SK-N-MC (cell line): ENCODE results near the gene CHRNA1.

Source experiments
- DNase-seq: peaks from one replicate; pipeline ENCODE4 v3.0.0-alpha.2; 2011; ENCODE audit warnings: low read depth, low spot score
- H3K27ac ChIP-seq: fragments of 200-600 bp; sonication (generic); 2 replicates; pipeline ENCODE4 v1.5.1; 2016; ENCODE audit warnings: mixed run types
- H3K36me3 ChIP-seq: fragments of 200-600 bp; sonication (generic); 2 replicates; pipeline ENCODE4 v1.6.1; 2017; ENCODE audit warnings: antibody characterized with exemption, low read length, mixed read lengths; ENCODE audit not compliant: insufficient read depth
- H3K4me3 ChIP-seq: fragments of 200-600 bp; sonication (generic); 2 replicates; pipeline ENCODE4 v1.5.1; 2016
- H3K9ac ChIP-seq: fragments of 200-600 bp; sonication (generic); 2 replicates; pipeline ENCODE4 v1.8.0; 2017; ENCODE audit warnings: mixed run types, mixed read lengths; ENCODE audit not compliant: insufficient read length
- H3K9me3 ChIP-seq: fragments of 200-600 bp; sonication (generic); 2 replicates; pipeline ENCODE4 v1.6.1; 2017; ENCODE audit warnings: low read depth, mild to moderate bottlenecking, antibody characterized with exemption, low read length, moderate library complexity, mixed read lengths
- EZH2 ChIP-seq: fragments of 200-600 bp; sonication (generic); IDR thresholded peaks from one replicate; pipeline ENCODE4 v1.6.1; 2017; ENCODE audit warnings: antibody characterized with exemption
- FOXP2 ChIP-seq: optimal IDR thresholded peaks from 2 replicates; pipeline ENCODE3; 2011; ENCODE audit warnings: mild to moderate bottlenecking, moderate library complexity; ENCODE audit not compliant: insufficient read depth; ENCODE audit errors: extremely low read length, control extremely low read depth
- POLR2AphosphoS5 ChIP-seq: IDR thresholded peaks from 2 replicates; pipeline ENCODE4 v1.6.1; 2012; ENCODE audit warnings: mild to moderate bottlenecking, low read depth, low read length, borderline replicate concordance

The CHRNA1 gene

GRCh38 chr2:174771631-174772471 is 7.6 kb upstream of the CHRNA1 start:
- DNase-seq, result no peak

DNA sequence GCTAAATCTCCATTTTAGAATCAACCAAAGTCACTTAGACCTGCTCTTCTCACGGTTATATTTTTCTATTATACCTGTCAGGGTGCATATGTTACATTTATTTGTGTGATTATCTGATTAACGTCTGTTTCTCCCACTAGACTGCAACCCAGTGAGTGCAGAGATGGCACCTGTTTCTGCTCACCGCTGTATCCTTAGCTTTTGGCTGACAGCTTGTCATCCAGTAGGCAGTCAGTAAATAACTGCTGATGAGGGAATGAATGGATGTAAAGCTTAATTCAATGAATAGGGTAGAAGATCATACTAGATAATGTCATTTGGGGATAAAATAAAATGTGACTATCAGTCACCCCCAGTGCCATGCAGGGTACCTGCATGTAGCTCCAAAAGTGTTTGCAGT is 6.9 kb upstream of the CHRNA1 start:
- DNase-seq, result no peak
- no peak overlapping the region for H3K9ac ChIP-seq
- no peak overlapping the region for H3K4me3 ChIP-seq
- no peak for TF ChIP-seq EZH2
- no peak overlapping the region for H3K27ac ChIP-seq
- no peaks in the 10 kb centered on the region for H3K36me3 ChIP-seq
- H3K9me3 ChIP-seq, result no peaks in the 10 kb centered on the region

More at GRCh38 chr2:174771631-174772471, 7.6 kb upstream of the CHRNA1 start:
- Histone ChIP-seq H3K36me3 (no peaks in the 10 kb centered on the region), H3K9ac (no peak overlapping the region), H3K9me3 (no peaks in the 10 kb centered on the region), H3K27ac (no peak overlapping the region), H3K4me3 (no peak overlapping the region)
- TF ChIP-seq EZH2 (no peak), POLR2AphosphoS5 (no peak), FOXP2 (no peak)

DNA sequence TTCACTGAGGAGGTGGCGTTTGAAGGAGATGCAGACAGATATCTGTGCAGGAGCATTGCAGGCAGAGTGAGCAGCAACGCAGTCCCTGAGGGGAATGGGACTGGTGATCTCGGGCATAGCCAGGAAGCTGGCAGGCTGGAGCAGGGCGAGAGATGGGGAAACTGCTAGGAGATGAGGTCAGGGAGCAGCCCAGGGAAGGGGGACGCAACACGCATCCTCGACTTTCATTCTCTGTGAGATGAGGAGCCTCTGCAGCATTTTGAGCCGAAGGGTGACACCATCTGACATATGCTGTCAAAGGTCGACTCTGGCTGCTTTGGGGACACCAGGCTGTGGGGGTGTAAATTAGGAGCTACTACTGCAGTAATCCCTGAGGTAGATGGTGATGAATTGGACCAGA is 4.3 kb upstream of the CHRNA1 start:
- no peak overlapping the region for H3K27ac ChIP-seq
- no peaks in the 10 kb centered on the region for H3K9me3 ChIP-seq
- no peak for DNase-seq
- TF ChIP-seq POLR2AphosphoS5, result no peak
- TF ChIP-seq EZH2, result no peak
- no peak for TF ChIP-seq FOXP2
- no peak overlapping the region for H3K9ac ChIP-seq
- H3K36me3 ChIP-seq, result no peaks in the 10 kb centered on the region
- H3K4me3 ChIP-seq, result no peak overlapping the region

GRCh38 chr2:174766271-174766670 is 2.0 kb upstream of the CHRNA1 start:
- no peaks in the 10 kb centered on the region for H3K36me3 ChIP-seq
- H3K9me3 ChIP-seq, result no peaks in the 10 kb centered on the region
- H3K4me3 ChIP-seq, result no peak overlapping the region
- TF ChIP-seq POLR2AphosphoS5 (no peak), EZH2 (no peak), FOXP2 (no peak)
- H3K9ac ChIP-seq, result no peak overlapping the region
- peak overlapping the region; percentile 65; the same call in 1 of the 2 replicates for H3K27ac ChIP-seq
- no peak for DNase-seq

GRCh38 chr2:174765576-174765975 is 1.3 kb upstream of the CHRNA1 start:
- H3K4me3 ChIP-seq, result no peak overlapping the region
- no peak overlapping the region for H3K27ac ChIP-seq
- no peak for DNase-seq

DNA sequence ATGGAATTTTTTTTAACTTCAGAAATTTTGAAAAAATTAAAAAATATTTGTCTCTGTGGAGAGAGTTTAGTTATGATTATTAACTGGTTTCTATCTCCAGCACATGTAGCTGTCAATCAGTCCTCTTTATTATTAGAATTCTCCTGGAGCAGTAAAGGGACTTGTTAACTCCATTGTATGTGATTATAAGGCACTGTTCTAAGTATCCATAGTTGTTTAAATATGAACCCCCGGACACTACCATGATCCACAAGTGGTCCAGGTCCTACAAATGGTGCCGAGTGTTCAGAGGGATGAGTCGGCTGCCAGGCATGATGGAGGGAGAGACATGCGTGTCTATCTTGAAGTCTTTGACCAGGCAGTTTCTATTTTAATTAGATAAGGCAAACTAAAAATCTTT is 492 bp downstream of the CHRNA1 start:
- H3K4me3 ChIP-seq, result no peak overlapping the region
- no peak for TF ChIP-seq FOXP2
- TF ChIP-seq POLR2AphosphoS5, result no peak
- TF ChIP-seq EZH2, result no peak
- no peak overlapping the region for H3K27ac ChIP-seq
- no peaks in the 10 kb centered on the region for H3K9me3 ChIP-seq
- H3K36me3 ChIP-seq, result no peaks in the 10 kb centered on the region
- no peak for DNase-seq
- no peak overlapping the region for H3K9ac ChIP-seq

More at GRCh38 chr2:174765576-174765975, 1.3 kb upstream of the CHRNA1 start:
- no peaks in the 10 kb centered on the region for H3K9me3 ChIP-seq
- H3K9ac ChIP-seq, result no peak overlapping the region
- H3K36me3 ChIP-seq, result no peaks in the 10 kb centered on the region
- TF ChIP-seq POLR2AphosphoS5 (no peak), FOXP2 (no peak), EZH2 (no peak)

GRCh38 chr2:174762464-174762863 is 1.8 kb downstream of the CHRNA1 start:
- Histone ChIP-seq H3K9ac (no peak overlapping the region), H3K36me3 (no peaks in the 10 kb centered on the region), H3K27ac (no peak overlapping the region), H3K4me3 (no peak overlapping the region), H3K9me3 (no peaks in the 10 kb centered on the region)
- no peak for DNase-seq
- TF ChIP-seq POLR2AphosphoS5 (no peak), FOXP2 (no peak), EZH2 (no peak)

DNA sequence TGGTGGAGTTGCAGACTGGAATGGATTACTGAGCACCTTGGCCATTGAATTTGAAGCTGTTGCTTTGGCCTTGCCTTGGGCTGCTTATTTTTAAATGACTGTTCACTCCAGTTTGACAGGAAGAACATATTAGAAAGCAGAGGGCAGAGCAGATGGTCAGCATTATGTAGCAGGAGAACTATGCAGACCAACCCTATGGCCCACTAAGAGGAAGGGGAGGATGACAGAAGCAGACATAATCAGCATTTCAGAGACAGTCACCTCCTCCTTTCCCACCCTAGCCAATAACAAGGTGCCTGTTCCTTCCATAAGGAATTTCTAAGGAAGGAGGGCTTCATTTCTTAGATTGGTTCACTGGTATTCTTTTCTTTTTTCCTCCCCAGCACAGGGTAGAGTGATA is 2.4 kb downstream of the CHRNA1 start:
- Histone ChIP-seq H3K36me3 (no peaks in the 10 kb centered on the region), H3K4me3 (no peak overlapping the region), H3K9me3 (no peaks in the 10 kb centered on the region), H3K9ac (no peak overlapping the region), H3K27ac (no peak overlapping the region)
- TF ChIP-seq POLR2AphosphoS5, result no peak
- no peak for TF ChIP-seq FOXP2
- no peak for TF ChIP-seq EZH2
- no peak for DNase-seq
